Thoracic aorta (tissue), 2 donors: ENCODE results near the gene DROSHA. TPM values are rescaled to one million over a fixed set of nuclear protein-coding genes. Genes with fewer than 3 reads are reported as not detected.
"Not testable (repeated sequence)": the region's sequence is repeated elsewhere in the genome, so short reads cannot be mapped to it uniquely, and the experiment has no call there.

ENCODE experiments used
- ATAC-seq: fragments of 150-250 bp; one replicate; pipeline ENCODE4 v1.8.0; 2017; ENCODE audit warnings: low read depth; ENCODE audit not compliant: insufficient number of reproducible peaks, low FRiP score
- DNase-seq: peaks from one replicate; pipeline ENCODE4 v3.0.0-alpha.2; 2020; ENCODE audit warnings: low spot score
- H3K27ac ChIP-seq, 2 donors: fragments of 200-600 bp; sonication (generic); 1 replicate in 1 of 2; 2 replicates in 1 of 2; pipeline ENCODE4 v1.5.1; 2016; ENCODE audit warnings: mild to moderate bottlenecking in 2 of 2, moderate library complexity in 2 of 2
- H3K27me3 ChIP-seq: fragments of 200-600 bp; sonication (generic); replicated peaks from 2 replicates; pipeline ENCODE4 v1.6.0; 2016; ENCODE audit warnings: mild to moderate bottlenecking; ENCODE audit not compliant: insufficient read depth
- H3K36me3 ChIP-seq: fragments of 200-600 bp; sonication (generic); one replicate; pipeline ENCODE4 v1.5.1; 2016
- H3K4me1 ChIP-seq, 2 donors: fragments of 200-600 bp; sonication (generic); 1 replicate in 1 of 2; 2 replicates in 1 of 2; pipeline versions ENCODE4 v1.5.1 to v1.6.0; 2016; ENCODE audit warnings: low read depth in 2 of 2, mild to moderate bottlenecking in 1 of 2; ENCODE audit not compliant: control insufficient read depth in 1 of 2
- H3K4me3 ChIP-seq: fragments of 200-600 bp; sonication (generic); 2 replicates; pipeline ENCODE4 v1.5.1; 2016; ENCODE audit warnings: mild to moderate bottlenecking
- H3K9me3 ChIP-seq: fragments of 200-600 bp; sonication (generic); 2 replicates; pipeline ENCODE4 v1.5.1; 2016
- total RNA-seq, 2 donors: library from RNA; depleted of rRNA; stranded (reverse); fragments of >200 nt; gene quantifications; one replicate each; pipeline versions ENCODE4 v1.1.0 to v1.2.3, GENCODE V29; 2016
- TF ChIP-seq, protein P1 (sequence below): fragments of 200-600 bp; sonication (generic); IDR thresholded peaks from one replicate; pipeline ENCODE4 v1.5.1; 2019; ENCODE audit warnings: antibody characterized with exemption

DROSHA gene
- total RNA-seq, 2 donors from 2014 or later: 28.8 to 70.7 TPM

DNA sequence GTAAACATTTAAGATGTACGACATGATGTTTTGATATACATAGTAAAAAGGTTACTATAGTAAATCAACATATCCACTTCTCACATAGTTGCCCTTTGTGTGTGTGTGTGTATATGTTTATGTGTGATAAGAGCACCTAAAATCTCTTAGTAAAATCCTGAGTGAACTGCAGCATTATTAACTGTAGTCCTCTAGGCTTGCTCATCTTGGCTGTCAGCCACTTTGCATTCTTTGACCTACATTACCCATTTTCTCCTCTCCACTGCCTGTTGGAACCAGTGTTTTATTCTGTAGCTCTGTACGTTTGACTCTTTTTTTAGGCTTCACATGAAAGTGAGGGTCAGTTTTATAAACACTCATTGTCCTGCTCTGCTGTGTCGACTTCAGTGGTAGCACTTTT lies 24.6 kb upstream of the DROSHA start:
- H3K9me3 ChIP-seq: no peaks in the 10 kb centered on the region
- no peak for ATAC-seq
- H3K4me1 ChIP-seq: no peaks in the 10 kb centered on the region
- H3K27ac ChIP-seq: no peak overlapping the region
- no peak for DNase-seq
- no peak overlapping the region for H3K4me3 ChIP-seq
- TF ChIP-seq, protein P1, sequence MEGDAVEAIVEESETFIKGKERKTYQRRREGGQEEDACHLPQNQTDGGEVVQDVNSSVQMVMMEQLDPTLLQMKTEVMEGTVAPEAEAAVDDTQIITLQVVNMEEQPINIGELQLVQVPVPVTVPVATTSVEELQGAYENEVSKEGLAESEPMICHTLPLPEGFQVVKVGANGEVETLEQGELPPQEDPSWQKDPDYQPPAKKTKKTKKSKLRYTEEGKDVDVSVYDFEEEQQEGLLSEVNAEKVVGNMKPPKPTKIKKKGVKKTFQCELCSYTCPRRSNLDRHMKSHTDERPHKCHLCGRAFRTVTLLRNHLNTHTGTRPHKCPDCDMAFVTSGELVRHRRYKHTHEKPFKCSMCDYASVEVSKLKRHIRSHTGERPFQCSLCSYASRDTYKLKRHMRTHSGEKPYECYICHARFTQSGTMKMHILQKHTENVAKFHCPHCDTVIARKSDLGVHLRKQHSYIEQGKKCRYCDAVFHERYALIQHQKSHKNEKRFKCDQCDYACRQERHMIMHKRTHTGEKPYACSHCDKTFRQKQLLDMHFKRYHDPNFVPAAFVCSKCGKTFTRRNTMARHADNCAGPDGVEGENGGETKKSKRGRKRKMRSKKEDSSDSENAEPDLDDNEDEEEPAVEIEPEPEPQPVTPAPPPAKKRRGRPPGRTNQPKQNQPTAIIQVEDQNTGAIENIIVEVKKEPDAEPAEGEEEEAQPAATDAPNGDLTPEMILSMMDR: no peak
- H3K27me3 ChIP-seq: no peaks in the 10 kb centered on the region
- H3K36me3 ChIP-seq: peaks cover 25% of the 10 kb centered on the region

DNA sequence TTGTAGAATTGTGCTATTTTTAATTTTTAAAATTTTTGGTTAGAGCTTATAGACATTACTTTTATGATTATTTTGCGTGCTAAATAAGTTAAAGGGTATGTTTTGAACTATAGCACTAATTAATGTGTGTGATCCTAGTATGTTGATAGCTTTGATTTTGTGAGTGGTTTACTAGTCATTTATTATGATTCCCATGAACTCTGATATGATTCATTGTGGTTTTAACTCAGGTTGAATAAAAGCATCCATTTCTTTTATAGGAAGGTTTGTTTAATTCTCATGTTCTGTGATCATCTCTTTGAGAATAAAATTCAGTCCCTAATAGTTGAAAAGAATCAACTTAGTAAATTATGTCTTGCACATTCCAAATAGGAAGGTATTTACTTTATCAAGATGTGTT lies 22.7 kb upstream of the DROSHA start:
- H3K4me3 ChIP-seq: no peak overlapping the region
- DNase-seq: no peak
- H3K9me3 ChIP-seq: no peaks in the 10 kb centered on the region
- no peaks in the 10 kb centered on the region for H3K4me1 ChIP-seq
- TF ChIP-seq, protein P1: no peak
- ATAC-seq: no peak
- H3K27ac ChIP-seq: no peak overlapping the region
- H3K27me3 ChIP-seq: no peaks in the 10 kb centered on the region
- peaks cover 30% of the 10 kb centered on the region for H3K36me3 ChIP-seq

DNA sequence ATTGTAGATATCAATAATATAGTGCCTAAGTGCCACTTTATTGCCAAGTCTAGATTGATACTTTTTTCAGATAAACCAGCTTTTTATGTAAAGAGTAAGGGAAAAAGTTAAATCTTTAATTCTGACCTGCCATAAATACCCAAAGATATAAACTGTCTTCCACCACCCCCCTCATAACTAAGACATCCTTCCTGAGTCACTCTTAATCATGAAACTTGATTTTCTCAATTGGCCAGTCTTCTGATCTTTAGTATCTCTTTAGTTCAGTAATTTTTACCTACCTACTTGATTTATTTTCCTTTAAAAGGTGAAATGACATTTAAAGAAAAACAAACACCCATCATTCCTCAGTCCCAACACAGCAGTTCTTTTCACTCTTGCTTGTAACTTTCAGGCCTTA lies 22.0 kb upstream of the DROSHA start:
- no peaks in the 10 kb centered on the region for H3K4me1 ChIP-seq
- DNase-seq (no peak), ATAC-seq (no peak)
- no peak overlapping the region for H3K4me3 ChIP-seq
- H3K27me3 ChIP-seq: no peaks in the 10 kb centered on the region
- H3K9me3 ChIP-seq: no peaks in the 10 kb centered on the region
- TF ChIP-seq, protein P1: no peak
- no peak overlapping the region for H3K27ac ChIP-seq
- peaks cover 36% of the 10 kb centered on the region for H3K36me3 ChIP-seq

DNA sequence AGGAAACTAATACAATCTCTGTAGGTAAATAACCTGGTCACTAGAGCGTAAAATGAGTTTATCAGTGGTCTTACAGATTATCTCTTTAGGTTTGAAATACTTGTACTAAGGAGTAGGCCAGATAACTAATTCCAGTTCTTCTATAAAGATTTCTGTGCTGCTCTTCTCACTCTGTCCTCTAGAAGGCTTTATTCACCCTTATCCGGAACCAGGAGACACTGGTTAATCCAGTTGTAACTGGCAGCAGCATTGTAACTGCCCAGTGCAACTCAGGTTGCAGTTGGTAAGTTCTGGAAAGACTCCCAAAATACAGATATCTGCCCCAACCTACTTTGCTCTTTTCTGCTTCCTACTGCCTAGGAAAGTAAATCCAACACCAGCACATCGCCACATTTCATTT lies 20.0 kb upstream of the DROSHA start:
- ATAC-seq: no peak
- H3K9me3 ChIP-seq: no peaks in the 10 kb centered on the region
- H3K27ac ChIP-seq: no peak overlapping the region
- DNase-seq: no peak
- no peaks in the 10 kb centered on the region for H3K4me1 ChIP-seq
- TF ChIP-seq, protein P1: no peak
- H3K27me3 ChIP-seq: no peaks in the 10 kb centered on the region
- H3K4me3 ChIP-seq: no peak overlapping the region
- peaks cover 50% of the 10 kb centered on the region for H3K36me3 ChIP-seq

DNA sequence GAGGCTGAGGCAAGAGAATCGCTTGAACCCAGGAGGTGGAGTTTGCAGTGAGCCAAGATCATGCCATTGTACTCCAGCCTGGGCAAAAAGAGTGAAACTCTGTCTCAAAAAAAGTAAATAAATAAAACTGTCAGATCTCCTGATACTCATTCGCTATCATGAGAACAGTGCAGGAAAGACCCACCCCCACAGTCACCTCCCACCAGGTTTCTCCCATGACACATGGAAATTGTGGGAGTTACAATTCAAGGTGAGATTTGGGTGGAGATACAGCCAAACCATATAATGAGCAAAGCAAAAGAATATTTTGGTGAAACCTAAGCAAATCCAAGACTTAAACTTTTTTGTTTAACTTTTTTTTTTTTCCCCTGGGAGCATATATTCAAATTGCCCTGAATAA lies 17.2 kb upstream of the DROSHA start:
- H3K36me3 ChIP-seq: peaks cover 43% of the 10 kb centered on the region
- DNase-seq: not testable (repeated sequence)

DNA sequence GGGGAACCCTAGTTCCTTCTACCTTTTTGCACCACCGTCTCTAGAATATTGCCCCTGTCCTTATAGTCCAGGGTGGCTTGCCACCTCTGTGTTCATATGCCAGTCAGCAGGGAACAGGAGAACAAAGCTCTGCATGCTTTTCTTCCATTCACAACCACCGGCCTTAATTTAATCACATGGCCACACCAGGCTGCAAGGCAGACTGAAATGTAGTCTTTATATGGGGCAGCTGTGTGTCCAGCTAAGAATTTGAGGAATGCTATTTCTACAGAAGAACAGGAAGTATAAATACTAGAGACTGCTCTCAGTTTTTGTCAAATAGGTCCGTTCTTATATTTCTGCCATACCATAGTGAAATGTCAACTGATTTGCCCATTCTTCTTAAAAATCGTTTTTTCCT lies 6.0 kb upstream of the DROSHA start:
- no peak for ATAC-seq
- Histone ChIP-seq H3K27me3 (no peaks in the 10 kb centered on the region), H3K4me3 (no peak overlapping the region), H3K36me3 (peaks cover 27% of the 10 kb centered on the region), H3K4me1 (peaks cover 9 to 11% of the 10 kb centered on the region in 2 donors), H3K27ac (no peak overlapping the region), H3K9me3 (no peaks in the 10 kb centered on the region)
- TF ChIP-seq, protein P1: no peak
- DNase-seq: no peak

More for the DNA sequence above, 17.2 kb upstream of the DROSHA start:
- not testable (repeated sequence) for H3K9me3 ChIP-seq, H3K27me3 ChIP-seq, ATAC-seq, H3K4me1 ChIP-seq, H3K27ac ChIP-seq, H3K4me3 ChIP-seq
